HepG2 (cell line): ENCODE results near the gene OR7G3. TPM values are rescaled to one million over a fixed set of nuclear protein-coding genes. Genes with fewer than 3 reads are reported as not detected.

ENCODE experiments used
- ATAC-seq: fragments of 200-7000 bp; cut with Tn5 transposase; 3 replicates; pipeline ENCODE4 v1.9.1; 2020; ENCODE audit warnings: mild to moderate bottlenecking, moderate library complexity
- BruUV-seq: library from RNA; stranded (reverse); fragments of 400-500 nt; replicated peaks from 2 replicates; lab custom pipeline; 2021; lab: Mats Ljungman, UMichigan
- CTCF ChIA-PET: fragments of 300-600 bp; formaldehyde crosslinking; extraction: SDS; loops from one replicate; lab custom pipeline; 2021; ENCODE audit warnings: low total read pairs, inconsistent platforms, low intra/inter-chr PET ratio; lab: Yijun Ruan, JAX
- POLR2A ChIA-PET: fragments of 350-600 bp; sonication (Branson Sonifier 250); formaldehyde crosslinking; loops from one replicate; lab custom pipeline; 2020; ENCODE audit warnings: antibody characterized with exemption, inconsistent platforms; lab: Yijun Ruan, JAX
- DNase-seq: peaks from one replicate; pipeline ENCODE4 v3.0.0-alpha.2; 2015; ENCODE audit warnings: low spot score
- FAIRE-seq: peaks from 3 replicates; lab custom pipeline; 2011; peaks lifted over from hg19 to GRCh38; lab: Jason Lieb, UNC
- H2AFZ ChIP-seq: one replicate; pipeline ENCODE4 v1.6.1; 2011; ENCODE audit warnings: low read length, inconsistent platforms
- H3K27ac ChIP-seq: fragments of 300-600 bp; 3 replicates; pipeline ENCODE4 v1.8.0; 2011; ENCODE audit warnings: mixed run types, mild to moderate bottlenecking, mixed read lengths, low read length, inconsistent platforms; ENCODE audit not compliant: insufficient read depth; ENCODE audit errors: extremely low read length
- H3K27me3 ChIP-seq, 2 experiments: fragments of 200-600 bp in 1 of 2; 2 replicates in 1 of 2; 3 replicates in 1 of 2; pipeline versions ENCODE4 v1.6.0 to v1.8.0; 2011; ENCODE audit warnings: low read length in 2 of 2, mild to moderate bottlenecking in 2 of 2, moderate library complexity in 2 of 2, inconsistent platforms in 1 of 2; ENCODE audit not compliant: insufficient read depth in 2 of 2, control insufficient read depth in 1 of 2
- H3K36me3 ChIP-seq, 2 experiments: fragments of 200-600 bp in 1 of 2; replicated peaks in 1 of 2; 2 replicates in 1 of 2; 3 replicates in 1 of 2; pipeline versions ENCODE4 v1.5.1 to v1.8.0; 2011; ENCODE audit warnings: low read length in 2 of 2, inconsistent platforms in 1 of 2; ENCODE audit not compliant: insufficient read depth in 2 of 2, control insufficient read depth in 1 of 2
- H3K4me1 ChIP-seq: 2 replicates; pipeline ENCODE4 v1.5.1; 2012; ENCODE audit warnings: low read length, inconsistent platforms; ENCODE audit not compliant: insufficient read depth
- H3K4me2 ChIP-seq: 2 replicates; pipeline ENCODE4 v1.6.0; 2011; ENCODE audit warnings: low read depth, low read length, inconsistent platforms
- H3K4me3 ChIP-seq, 3 experiments: fragments of 200-600 bp in 1 of 3; sonication (generic), shearing (Covaris generic) in 1 of 3; replicated peaks in 1 of 3; 2 replicates each; pipeline ENCODE4 v1.5.1; 2011 to 2016; ENCODE audit warnings: low read length in 3 of 3, inconsistent platforms in 2 of 3, low read depth in 2 of 3, mild to moderate bottlenecking in 2 of 3, control low read depth in 1 of 3, mixed read lengths in 1 of 3; ENCODE audit not compliant: insufficient read depth in 1 of 3
- H3K79me2 ChIP-seq: one replicate; pipeline ENCODE4 v1.6.1; 2011; ENCODE audit warnings: low read length, inconsistent platforms; ENCODE audit not compliant: insufficient read depth
- H3K9ac ChIP-seq: 2 replicates; pipeline ENCODE4 v1.6.0; 2011; ENCODE audit warnings: mild to moderate bottlenecking, low read depth, low read length, inconsistent platforms; ENCODE audit not compliant: insufficient read depth
- H3K9me3 ChIP-seq: 2 replicates; pipeline ENCODE4 v1.5.1; 2012; ENCODE audit warnings: mild to moderate bottlenecking, low read length
- H4K20me1 ChIP-seq: 2 replicates; pipeline ENCODE4 v1.6.0; 2011; ENCODE audit warnings: inconsistent platforms, mild to moderate bottlenecking, low read length, moderate library complexity; ENCODE audit not compliant: insufficient read depth
- DNMT1 ChIP-seq: sonication (generic); formaldehyde crosslinking; IDR thresholded peaks from 2 replicates; pipeline ENCODE4 v1.5.1; 2020; ENCODE audit warnings: mild to moderate bottlenecking, missing genetic modification reagents
- E2F2 ChIP-seq: sonication (generic); formaldehyde crosslinking; IDR thresholded peaks from 2 replicates; pipeline ENCODE4 v1.4.0; 2020; ENCODE audit warnings: missing genetic modification reagents, borderline replicate concordance
- ESRRA ChIP-seq: sonication (generic); formaldehyde crosslinking; IDR thresholded peaks from 2 replicates; pipeline ENCODE4 v1.5.1; 2020; ENCODE audit warnings: mild to moderate bottlenecking, low read depth, missing genetic modification reagents
- FIP1L1 ChIP-seq: fragments of 200-400 bp; formaldehyde crosslinking; IDR thresholded peaks from 2 replicates; pipeline ENCODE4 v1.6.1; 2018; ENCODE audit warnings: low read depth, mild to moderate bottlenecking, low read length, moderate library complexity, borderline replicate concordance; ENCODE audit not compliant: insufficient read depth
- GTF3A ChIP-seq: sonication (generic); formaldehyde crosslinking; conservative IDR thresholded peaks from 2 replicates; pipeline ENCODE4 v1.4.0; 2020; ENCODE audit warnings: mild to moderate bottlenecking, missing genetic modification reagents
- HNRNPH1 ChIP-seq: fragments of 200-400 bp; formaldehyde crosslinking; optimal IDR thresholded peaks from 2 replicates; pipeline ENCODE3; 2017; ENCODE audit warnings: mild to moderate bottlenecking, low read depth, low read length
- IRX3 ChIP-seq: sonication (generic); formaldehyde crosslinking; IDR thresholded peaks from 2 replicates; pipeline ENCODE4 v1.8.1; 2023; ENCODE audit warnings: mild to moderate bottlenecking, low read depth, missing genetic modification reagents, borderline replicate concordance
- PRDM15 ChIP-seq: sonication (generic); formaldehyde crosslinking; IDR thresholded peaks from 2 replicates; pipeline ENCODE4 v1.4.0; 2020; ENCODE audit warnings: missing genetic modification reagents
- RFX3 ChIP-seq: IDR thresholded peaks from 2 replicates; pipeline ENCODE4 v1.6.1; 2016; ENCODE audit warnings: missing biosample characterization, missing genetic modification reagents
- SALL1 ChIP-seq: sonication (generic); formaldehyde crosslinking; IDR thresholded peaks from 2 replicates; pipeline ENCODE4 v1.8.0; 2022; ENCODE audit warnings: mild to moderate bottlenecking, missing genetic modification reagents
- SMYD3 ChIP-seq: sonication (generic); formaldehyde crosslinking; IDR thresholded peaks from 2 replicates; pipeline ENCODE4 v1.8.1; 2023; ENCODE audit warnings: mild to moderate bottlenecking, missing genetic modification reagents
- SP140L ChIP-seq: sonication (generic); formaldehyde crosslinking; IDR thresholded peaks from 2 replicates; pipeline ENCODE4 v1.4.0; 2020; ENCODE audit warnings: missing genetic modification reagents, borderline replicate concordance
- SYNCRIP ChIP-seq: fragments of 200-400 bp; formaldehyde crosslinking; IDR thresholded peaks from 2 replicates; pipeline ENCODE4 v1.6.1; 2018; ENCODE audit warnings: mild to moderate bottlenecking, low read depth, low read length; ENCODE audit not compliant: insufficient read depth
- ZBTB1 ChIP-seq: sonication (generic); formaldehyde crosslinking; IDR thresholded peaks from 2 replicates; pipeline ENCODE4 v1.4.0; 2020; ENCODE audit warnings: missing genetic modification reagents, borderline replicate concordance
- ZMYM3 ChIP-seq: sonication (generic); formaldehyde crosslinking; IDR thresholded peaks from 2 replicates; pipeline ENCODE4 v1.5.1; 2020; ENCODE audit warnings: mild to moderate bottlenecking, missing genetic modification reagents
- ZNF282 ChIP-seq: fragments of 450-650 bp; IDR thresholded peaks from 2 replicates; pipeline ENCODE4 v1.6.1; 2018; ENCODE audit not compliant: partially characterized antibody
- ZNF331 ChIP-seq: sonication (generic); formaldehyde crosslinking; IDR thresholded peaks from 2 replicates; pipeline ENCODE4 v1.4.0; 2020; ENCODE audit warnings: missing genetic modification reagents
- ZNF780A ChIP-seq: sonication (generic); formaldehyde crosslinking; IDR thresholded peaks from 2 replicates; pipeline ENCODE4 v1.8.0; 2022; ENCODE audit warnings: mild to moderate bottlenecking, missing genetic modification reagents, moderate library complexity
- ZSCAN20 ChIP-seq: sonication (generic); formaldehyde crosslinking; IDR thresholded peaks from 2 replicates; pipeline ENCODE4 v1.4.0; 2020; ENCODE audit warnings: missing genetic modification reagents, mild to moderate bottlenecking, borderline replicate concordance
- WGBS: methylation state at CpG from one replicate; pipeline ENCODE4 v1.1.6; 2017; ENCODE audit warnings: low lambda C conversion rate; 5-methylcytosine and 5-hydroxymethylcytosine counted together
- in situ Hi-C: cut with HindIII; loops from 2 replicates; pipeline ENCODE4 v1.10.0; 2017; ENCODE audit warnings: low pct_unique_long_range_greater_than_20kb; ENCODE audit not compliant: extremely low pct_ligation_motif_present
- intact Hi-C: fragments of 100-400 bp; cut with micrococcal nuclease; formaldehyde crosslinking; loops from one replicate; pipeline ENCODE4 v1.10.0; 2022; ENCODE audit not compliant: unreplicated experiment
- polyA plus RNA-seq, 8 experiments: library from polyadenylated mRNA; depleted of rRNA in 3 of 8; stranded (reverse) in 7 of 8; unstranded in 1 of 8; fragments of >200 nt; fragmentation: Illumina TruSeq in 4 of 8; extraction: Trizol in 4 of 8; gene quantifications; 2 replicates each; pipeline versions ENCODE4 v1.2.1 to v1.2.3, GENCODE V29; 2011 to 2016; ENCODE audit warnings: low read depth in 4 of 8, missing spikeins in 1 of 8, mixed read lengths in 1 of 8; ENCODE audit not compliant: insufficient read depth in 1 of 8
- total RNA-seq, 5 experiments: library from RNA; depleted of rRNA; stranded (reverse); fragments of >200 nt; fragmentation: Illumina TruSeq; extraction: Trizol; gene quantifications; 2 replicates each; pipeline ENCODE4 v1.2.3, GENCODE V29; 2016; ENCODE audit warnings: low read depth in 1 of 5

Gene OR7G3
- total and polyA plus RNA-seq, 2 of the 13 experiments (the other 11 are each of a cell fraction or from before 2014, with no cell fraction given), result not detected

DNA sequence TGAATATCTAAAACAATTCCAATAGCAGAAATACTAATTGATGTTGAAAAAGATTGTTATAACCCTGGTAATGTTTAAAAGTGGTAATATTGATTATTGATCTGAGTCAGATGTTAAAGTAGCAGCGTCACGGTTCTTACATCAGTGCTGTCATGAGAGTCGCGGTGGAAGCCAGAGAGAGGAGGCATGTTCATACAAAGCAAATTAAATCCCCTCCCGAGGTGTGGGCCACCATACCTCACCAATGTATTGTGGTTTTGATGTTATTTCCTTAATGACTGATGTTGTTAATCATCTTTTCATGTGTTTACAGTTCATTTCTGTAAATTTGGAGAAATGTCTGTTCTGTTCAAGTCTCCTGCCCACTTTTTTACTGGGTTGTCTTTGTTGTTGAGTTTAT, 24.6 kb upstream of the OR7G3 start:
- Histone ChIP-seq H3K9me3 (peaks cover 45% of the 10 kb centered on the region), H3K36me3 (peaks cover 19 to 61% of the 10 kb centered on the region in 2 experiments), H2AFZ (no peak overlapping the region), H3K4me2 (no peak overlapping the region), H3K4me3 (no peak overlapping the region), H3K27ac (no peak overlapping the region), H3K9ac (no peak overlapping the region), H3K4me1 (no peaks in the 10 kb centered on the region), H3K27me3 (no peaks in the 10 kb centered on the region), H3K79me2 (peaks cover 89% of the 10 kb centered on the region), H4K20me1 (peaks cover 13% of the 10 kb centered on the region; the same call in 1 of the 2 replicates)
- in situ Hi-C loops, result no loop called here
- TF ChIP-seq SMYD3 (CRISPR knock-in tag), result no peak
- TF ChIP-seq SYNCRIP, result no peak
- no peak for TF ChIP-seq RFX3 (CRISPR knock-in tag)
- TF ChIP-seq HNRNPH1, result no peak
- no peak for TF ChIP-seq PRDM15 (CRISPR knock-in tag)
- TF ChIP-seq FIP1L1, result no peak
- TF ChIP-seq ESRRA (CRISPR knock-in tag), result no peak
- no peak for TF ChIP-seq ZNF780A (CRISPR knock-in tag)
- no peak for TF ChIP-seq ZMYM3 (CRISPR knock-in tag)
- TF ChIP-seq IRX3 (CRISPR knock-in tag), result no peak
- no peak for TF ChIP-seq GTF3A
- no peak for TF ChIP-seq ZSCAN20 (CRISPR knock-in tag)
- no peak for TF ChIP-seq ZNF331
- no peak for TF ChIP-seq E2F2
- no peak for TF ChIP-seq ZBTB1 (CRISPR knock-in tag)
- TF ChIP-seq SP140L (CRISPR knock-in tag), result no peak
- no peak for TF ChIP-seq ZNF282
- no peak for TF ChIP-seq DNMT1
- no peak for TF ChIP-seq SALL1 (CRISPR knock-in tag)
- CTCF ChIA-PET, result no interaction called here
- FAIRE-seq, result no peak
- no TSS peak for BruUV-seq
- no peak for ATAC-seq
- WGBS, result 92% methylated on average over 5 of the region's 5 CpGs
- no peak for DNase-seq
- intact Hi-C loops, result no loop called here
- POLR2A ChIA-PET, result no interaction called here
